Stomach (tissue), 4 donors: Measurements from ENCODE around the gene SFPQ.

ENCODE experiments used
- CTCF ChIP-seq, 7 experiments: fragments of 450-650 bp in 4 of 7; fragments of 200-600 bp in 3 of 7; sonication (generic) in 3 of 7; IDR thresholded peaks; one replicate each; pipeline ENCODE4 v1.5.1; 2016 to 2019; ENCODE audit warnings: antibody characterized with exemption in 7 of 7, control low read depth in 2 of 7, mild to moderate bottlenecking in 1 of 7
- EP300 ChIP-seq: sonication (generic); formaldehyde crosslinking; IDR thresholded peaks from one replicate; pipeline ENCODE4 v1.6.1; 2017; ENCODE audit warnings: antibody characterized with exemption
- POLR2A ChIP-seq, 4 donors: fragments of 450-650 bp; IDR thresholded peaks; one replicate each; pipeline ENCODE4 v1.6.1; 2016; ENCODE audit warnings: antibody characterized with exemption in 4 of 4, control low read depth in 2 of 4, mild to moderate bottlenecking in 1 of 4, moderate library complexity in 1 of 4
- POLR2AphosphoS5 ChIP-seq, 3 donors: sonication (generic); formaldehyde crosslinking; IDR thresholded peaks; one replicate each; pipeline ENCODE4 v1.6.1; 2016; ENCODE audit warnings: antibody characterized with exemption in 3 of 3

GRCh38 chr1:35229587-35230360 is 36.8 kb upstream of the SFPQ start:
- no peak for TF ChIP-seq CTCF (IDR thresholded peaks at IDR 0.05)
- no peak for TF ChIP-seq POLR2A (IDR thresholded peaks at IDR 0.05)
- no peak for TF ChIP-seq EP300
- no peak for TF ChIP-seq POLR2AphosphoS5 (IDR thresholded peaks at IDR 0.05)
